WTC11 (cell line): ENCODE data around the gene SUPT3H.

Experiments
- CREB1 ChIP-seq: sonication (generic); formaldehyde crosslinking; IDR thresholded peaks from 2 replicates; pipeline ENCODE4 v1.8.0; 2023; ENCODE audit warnings: mild to moderate bottlenecking, missing genetic modification reagents
- ESRRA ChIP-seq: sonication (generic); formaldehyde crosslinking; IDR thresholded peaks from 2 replicates; pipeline ENCODE4 v1.8.1; 2022; ENCODE audit warnings: mild to moderate bottlenecking, missing genetic modification reagents, borderline replicate concordance
- NR2C2 ChIP-seq: sonication (generic); formaldehyde crosslinking; IDR thresholded peaks from 2 replicates; pipeline ENCODE4 v1.8.0; 2022; ENCODE audit warnings: mild to moderate bottlenecking, missing genetic modification reagents
- NR3C1 ChIP-seq: sonication (generic); formaldehyde crosslinking; conservative IDR thresholded peaks from 2 replicates; pipeline ENCODE4 v1.8.1; 2023; ENCODE audit warnings: low read depth, mild to moderate bottlenecking, missing genetic modification reagents
- TF ChIP-seq, protein P1 (sequence below): fragments of 200-600 bp; IDR thresholded peaks from 2 replicates; pipeline ENCODE4 v1.8.0; 2022; ENCODE audit warnings: antibody characterized with exemption
- TF ChIP-seq, protein P2 (sequence below): sonication (generic); formaldehyde crosslinking; conservative IDR thresholded peaks from 2 replicates; pipeline ENCODE4 v1.8.1; 2022; ENCODE audit warnings: mild to moderate bottlenecking, missing genetic modification reagents
- TF ChIP-seq, protein P3 (sequence below): sonication (generic); formaldehyde crosslinking; IDR thresholded peaks from 2 replicates; pipeline ENCODE4 v1.8.0; 2023; ENCODE audit warnings: mild to moderate bottlenecking, missing genetic modification reagents

DNA sequence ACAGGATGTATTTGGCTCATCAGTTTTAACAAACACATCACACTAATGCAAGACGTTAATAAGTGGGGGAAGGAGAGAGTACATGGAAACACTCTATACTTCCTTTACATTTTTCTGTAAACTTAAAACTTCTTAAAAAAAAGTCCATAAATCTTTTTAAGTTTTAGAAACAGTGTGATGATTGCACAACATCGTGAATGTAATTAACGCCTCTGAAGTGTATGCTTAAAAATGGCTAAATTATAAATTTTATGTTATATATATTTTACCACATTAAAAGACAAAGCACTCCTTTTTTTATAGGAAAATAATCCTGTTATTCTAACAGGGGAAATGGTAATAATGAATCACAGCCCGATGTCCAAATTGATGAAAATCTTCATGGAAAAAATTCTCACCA lies 193.7 kb downstream of the SUPT3H start:
- TF ChIP-seq, protein P1, sequence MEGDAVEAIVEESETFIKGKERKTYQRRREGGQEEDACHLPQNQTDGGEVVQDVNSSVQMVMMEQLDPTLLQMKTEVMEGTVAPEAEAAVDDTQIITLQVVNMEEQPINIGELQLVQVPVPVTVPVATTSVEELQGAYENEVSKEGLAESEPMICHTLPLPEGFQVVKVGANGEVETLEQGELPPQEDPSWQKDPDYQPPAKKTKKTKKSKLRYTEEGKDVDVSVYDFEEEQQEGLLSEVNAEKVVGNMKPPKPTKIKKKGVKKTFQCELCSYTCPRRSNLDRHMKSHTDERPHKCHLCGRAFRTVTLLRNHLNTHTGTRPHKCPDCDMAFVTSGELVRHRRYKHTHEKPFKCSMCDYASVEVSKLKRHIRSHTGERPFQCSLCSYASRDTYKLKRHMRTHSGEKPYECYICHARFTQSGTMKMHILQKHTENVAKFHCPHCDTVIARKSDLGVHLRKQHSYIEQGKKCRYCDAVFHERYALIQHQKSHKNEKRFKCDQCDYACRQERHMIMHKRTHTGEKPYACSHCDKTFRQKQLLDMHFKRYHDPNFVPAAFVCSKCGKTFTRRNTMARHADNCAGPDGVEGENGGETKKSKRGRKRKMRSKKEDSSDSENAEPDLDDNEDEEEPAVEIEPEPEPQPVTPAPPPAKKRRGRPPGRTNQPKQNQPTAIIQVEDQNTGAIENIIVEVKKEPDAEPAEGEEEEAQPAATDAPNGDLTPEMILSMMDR, result no peak
- TF ChIP-seq NR3C1 (CRISPR knock-in tag), result no peak
- TF ChIP-seq, protein P2, sequence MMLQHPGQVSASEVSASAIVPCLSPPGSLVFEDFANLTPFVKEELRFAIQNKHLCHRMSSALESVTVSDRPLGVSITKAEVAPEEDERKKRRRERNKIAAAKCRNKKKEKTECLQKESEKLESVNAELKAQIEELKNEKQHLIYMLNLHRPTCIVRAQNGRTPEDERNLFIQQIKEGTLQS (CRISPR knock-in tag), result no peak
- TF ChIP-seq CREB1 (CRISPR knock-in tag), result no peak
- TF ChIP-seq, protein P3, sequence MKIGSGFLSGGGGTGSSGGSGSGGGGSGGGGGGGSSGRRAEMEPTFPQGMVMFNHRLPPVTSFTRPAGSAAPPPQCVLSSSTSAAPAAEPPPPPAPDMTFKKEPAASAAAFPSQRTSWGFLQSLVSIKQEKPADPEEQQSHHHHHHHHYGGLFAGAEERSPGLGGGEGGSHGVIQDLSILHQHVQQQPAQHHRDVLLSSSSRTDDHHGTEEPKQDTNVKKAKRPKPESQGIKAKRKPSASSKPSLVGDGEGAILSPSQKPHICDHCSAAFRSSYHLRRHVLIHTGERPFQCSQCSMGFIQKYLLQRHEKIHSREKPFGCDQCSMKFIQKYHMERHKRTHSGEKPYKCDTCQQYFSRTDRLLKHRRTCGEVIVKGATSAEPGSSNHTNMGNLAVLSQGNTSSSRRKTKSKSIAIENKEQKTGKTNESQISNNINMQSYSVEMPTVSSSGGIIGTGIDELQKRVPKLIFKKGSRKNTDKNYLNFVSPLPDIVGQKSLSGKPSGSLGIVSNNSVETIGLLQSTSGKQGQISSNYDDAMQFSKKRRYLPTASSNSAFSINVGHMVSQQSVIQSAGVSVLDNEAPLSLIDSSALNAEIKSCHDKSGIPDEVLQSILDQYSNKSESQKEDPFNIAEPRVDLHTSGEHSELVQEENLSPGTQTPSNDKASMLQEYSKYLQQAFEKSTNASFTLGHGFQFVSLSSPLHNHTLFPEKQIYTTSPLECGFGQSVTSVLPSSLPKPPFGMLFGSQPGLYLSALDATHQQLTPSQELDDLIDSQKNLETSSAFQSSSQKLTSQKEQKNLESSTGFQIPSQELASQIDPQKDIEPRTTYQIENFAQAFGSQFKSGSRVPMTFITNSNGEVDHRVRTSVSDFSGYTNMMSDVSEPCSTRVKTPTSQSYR (CRISPR knock-in tag), result no peak
- no peak for TF ChIP-seq ESRRA (CRISPR knock-in tag)
- TF ChIP-seq NR2C2 (CRISPR knock-in tag), result no peak
